IMR-90 (cell line): Measurements from ENCODE around the gene CRTAC1. TPM values are rescaled to one million over a fixed set of nuclear protein-coding genes. Genes with fewer than 3 reads are reported as not detected.

Experiments used
- ATAC-seq: fragments of 200-7000 bp; cut with Tn5 transposase; 2 replicates; pipeline ENCODE4 v1.9.1; 2020; ENCODE audit warnings: low read depth, mild to moderate bottlenecking, moderate library complexity
- BruUV-seq: library from RNA; stranded (reverse); fragments of 400-500 nt; replicated peaks from 2 replicates; lab custom pipeline; 2021; lab: Mats Ljungman, UMichigan
- CTCF ChIA-PET: fragments of 300-600 bp; formaldehyde crosslinking; extraction: SDS; loops from one replicate; lab custom pipeline; 2021; ENCODE audit warnings: antibody characterized with exemption; lab: Yijun Ruan, JAX
- POLR2A ChIA-PET: fragments of 300-600 bp; sonication (Branson Sonifier 250); formaldehyde crosslinking; loops from one replicate; lab custom pipeline; 2022; ENCODE audit warnings: antibody characterized with exemption; ENCODE audit not compliant: unreplicated experiment; lab: Charles Lee
- DNase-seq: peaks from one replicate; pipeline ENCODE4 v3.0.0; 2013
- H2AFZ ChIP-seq: replicated peaks from 2 replicates; pipeline ENCODE3; 2013; ENCODE audit warnings: low read length, mild to moderate bottlenecking; ENCODE audit not compliant: poor library complexity
- H2AK5ac ChIP-seq: 2 replicates; pipeline ENCODE4 v1.6.1; 2013; ENCODE audit warnings: low read depth, low read length, inconsistent platforms
- H2AK9ac ChIP-seq: replicated peaks from 2 replicates; pipeline ENCODE3; 2013; ENCODE audit warnings: mild to moderate bottlenecking, low read depth, low read length, moderate library complexity; ENCODE audit not compliant: poor library complexity
- H2BK120ac ChIP-seq: 2 replicates; pipeline ENCODE4 v1.6.1; 2013; ENCODE audit warnings: low read depth, low read length, inconsistent platforms
- H2BK15ac ChIP-seq: 3 replicates; pipeline ENCODE4 v1.6.1; 2013; ENCODE audit warnings: low read depth, low read length, inconsistent platforms
- H2BK20ac ChIP-seq: 2 replicates; pipeline ENCODE4 v1.6.1; 2013; ENCODE audit warnings: low read depth, mild to moderate bottlenecking, inconsistent platforms, low read length, moderate library complexity
- H2BK5ac ChIP-seq: 2 replicates; pipeline ENCODE4 v1.6.1; 2013; ENCODE audit warnings: mild to moderate bottlenecking, low read depth, low read length, inconsistent platforms; ENCODE audit not compliant: poor library complexity, severe bottlenecking
- H3K14ac ChIP-seq: replicated peaks from 2 replicates; pipeline ENCODE4 v1.6.1; 2013; ENCODE audit warnings: low read depth, low read length, inconsistent platforms
- H3K18ac ChIP-seq: 2 replicates; pipeline ENCODE4 v1.6.1; 2013; ENCODE audit warnings: low read depth, low read length, control low read depth
- H3K23ac ChIP-seq: 2 replicates; pipeline ENCODE4 v1.6.1; 2013; ENCODE audit warnings: low read depth, low read length, inconsistent platforms
- H3K27ac ChIP-seq: 2 replicates; pipeline ENCODE4 v1.5.1; 2013; ENCODE audit warnings: mild to moderate bottlenecking, control low read depth, low read length; ENCODE audit not compliant: insufficient read depth
- H3K27me3 ChIP-seq: 2 replicates; pipeline ENCODE4 v1.6.1; 2013; ENCODE audit warnings: low read length; ENCODE audit not compliant: control insufficient read depth, insufficient read depth
- H3K36me3 ChIP-seq: 2 replicates; pipeline ENCODE4 v1.6.1; 2013; ENCODE audit warnings: low read length, mixed read lengths; ENCODE audit not compliant: control insufficient read depth, insufficient read depth
- H3K4ac ChIP-seq: 2 replicates; pipeline ENCODE4 v1.6.1; 2013; ENCODE audit warnings: low read depth, low read length, inconsistent platforms
- H3K4me1 ChIP-seq: 2 replicates; pipeline ENCODE4 v1.6.1; 2013; ENCODE audit warnings: low read length, mixed read lengths; ENCODE audit not compliant: control insufficient read depth, insufficient read depth
- H3K4me2 ChIP-seq: 2 replicates; pipeline ENCODE4 v1.6.1; 2013; ENCODE audit warnings: low read depth, mild to moderate bottlenecking, control low read depth, low read length, moderate library complexity
- H3K4me3 ChIP-seq: 2 replicates; pipeline ENCODE4 v1.5.1; 2013; ENCODE audit warnings: low read depth, mild to moderate bottlenecking, control low read depth, low read length, moderate library complexity; ENCODE audit not compliant: insufficient read depth
- H3K56ac ChIP-seq: 2 replicates; pipeline ENCODE4 v1.6.1; 2013; ENCODE audit warnings: low read length, inconsistent platforms; ENCODE audit not compliant: insufficient read depth; ENCODE audit errors: extremely low read depth
- H3K79me1 ChIP-seq, 2 experiments: 2 replicates each; pipeline ENCODE4 v1.6.1; 2013; ENCODE audit warnings: low read length in 2 of 2, inconsistent platforms in 1 of 2, low read depth in 1 of 2
- H3K9ac ChIP-seq: 2 replicates; pipeline ENCODE4 v1.6.1; 2013; ENCODE audit warnings: low read depth, low read length, control low read depth
- H3K9me1 ChIP-seq: 2 replicates; pipeline ENCODE4 v1.6.1; 2013; ENCODE audit warnings: low read length, inconsistent platforms; ENCODE audit not compliant: insufficient read depth
- H3K9me3 ChIP-seq: 2 replicates; pipeline ENCODE4 v1.6.1; 2013; ENCODE audit warnings: low read length; ENCODE audit not compliant: control insufficient read depth, insufficient read depth
- H4K20me1 ChIP-seq: 2 replicates; pipeline ENCODE4 v1.6.1; 2013; ENCODE audit warnings: low read length, inconsistent platforms; ENCODE audit not compliant: insufficient read depth
- H4K5ac ChIP-seq: 2 replicates; pipeline ENCODE4 v1.6.1; 2013; ENCODE audit warnings: mild to moderate bottlenecking, low read depth, low read length, control low read depth
- H4K8ac ChIP-seq, 2 experiments: 2 replicates each; pipeline ENCODE4 v1.6.1; 2013; ENCODE audit warnings: low read depth in 2 of 2, low read length in 2 of 2, control low read depth in 1 of 2, inconsistent platforms in 1 of 2
- H4K91ac ChIP-seq: 2 replicates; pipeline ENCODE4 v1.6.1; 2013; ENCODE audit warnings: low read depth, low read length, inconsistent platforms; ENCODE audit not compliant: insufficient read depth
- MAFK ChIP-seq: IDR thresholded peaks from 2 replicates; pipeline ENCODE4 v1.6.1; 2012; ENCODE audit warnings: low read depth, low read length, improper control_type of control experiment
- MAZ ChIP-seq: IDR thresholded peaks from 2 replicates; pipeline ENCODE4 v1.6.1; 2012; ENCODE audit warnings: low read depth, mild to moderate bottlenecking, low read length, improper control_type of control experiment, moderate library complexity, borderline replicate concordance
- NFE2L2 ChIP-seq: fragments of 150-350 bp; IDR thresholded peaks from 2 replicates; pipeline ENCODE4 v1.6.1; 2016; ENCODE audit warnings: low read depth, mild to moderate bottlenecking, low read length
- POLR2A ChIP-seq: IDR thresholded peaks from 2 replicates; pipeline ENCODE4 v1.6.1; 2012; ENCODE audit warnings: mild to moderate bottlenecking, low read depth, low read length
- RFX5 ChIP-seq: IDR thresholded peaks from 2 replicates; pipeline ENCODE4 v1.8.0; 2012; ENCODE audit warnings: low read depth, mild to moderate bottlenecking, low read length, moderate library complexity
- SMC3 ChIP-seq: fragments of 150-350 bp; IDR thresholded peaks from 2 replicates; pipeline ENCODE4 v1.6.1; 2016; ENCODE audit warnings: low read depth, mild to moderate bottlenecking, antibody characterized with exemption, low read length, moderate library complexity
- WGBS, 2 experiments: methylation state at CpG; one replicate each; pipeline versions ENCODE4 v1.1.5 to v1.1.7; 2013; ENCODE audit warnings: missing lambda C conversion rate in 2 of 2; ENCODE audit not compliant: insufficient read length in 1 of 2; ENCODE audit errors: extremely low coverage in 2 of 2; 5-methylcytosine and 5-hydroxymethylcytosine counted together
- dilution Hi-C: fragments of 300-500 bp; cut with HindIII; formaldehyde crosslinking; loops from one replicate; pipeline ENCODE4 v1.14.3; 2018; ENCODE audit warnings: low sequenced_read_pairs; ENCODE audit not compliant: unreplicated experiment
- in situ Hi-C: fragments of 300-500 bp; cut with MboI; formaldehyde crosslinking; loops from 3 replicates; pipeline ENCODE4 v1.14.3; 2019; ENCODE audit warnings: low sequenced_read_pairs, inconsistent platforms, mixed read lengths
- intact Hi-C: fragments of 100-400 bp; cut with micrococcal nuclease; formaldehyde crosslinking; loops from 2 replicates; pipeline ENCODE4 v1.10.0; 2022
- polyA plus RNA-seq, 3 experiments: library from polyadenylated mRNA; depleted of rRNA; stranded (reverse); fragments of >200 nt; gene quantifications; 2 replicates each; pipeline ENCODE4 v1.2.3, GENCODE V29; 2012; ENCODE audit warnings: low replicate concordance in 1 of 3
- total RNA-seq: library from RNA; depleted of rRNA; stranded (reverse); fragments of >200 nt; gene quantifications from 2 replicates; pipeline ENCODE4 v1.2.3, GENCODE V29; 2012

CRTAC1 gene
- total and polyA plus RNA-seq, 2 of the 4 experiments (the other 2 are of a cell fraction), result not detected

DNA sequence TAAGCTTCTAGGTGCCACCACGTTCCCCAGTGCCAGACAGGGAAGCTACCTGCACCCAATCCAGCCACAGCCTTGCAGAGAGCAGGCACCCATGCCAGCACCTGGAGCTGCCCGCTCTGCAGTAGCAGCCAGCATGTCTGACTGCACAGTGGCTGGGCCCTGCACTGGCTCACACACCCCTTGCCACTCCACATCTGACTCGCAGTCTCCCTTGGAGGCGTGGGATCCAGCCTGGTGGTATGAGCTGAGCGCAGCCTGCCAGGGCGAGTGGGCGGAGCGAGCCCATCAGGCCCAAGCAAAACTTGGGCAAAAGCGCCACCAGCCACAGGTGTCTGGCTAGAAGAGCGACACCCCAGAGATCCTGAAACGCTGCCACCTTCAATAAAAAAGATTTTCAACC, 30.1 kb downstream of the CRTAC1 start:
- in situ Hi-C loops, result no loop called here
- ATAC-seq, result no peak

More for the DNA sequence above, 30.1 kb downstream of the CRTAC1 start:
- dilution Hi-C loops (no loop called here), intact Hi-C loops (no loop called here)
- Histone ChIP-seq H4K20me1 (no peaks in the 10 kb centered on the region), H2AFZ (no peak overlapping the region), H2BK15ac (no peak overlapping the region), H3K27me3 (no peaks in the 10 kb centered on the region), H3K4ac (no peak overlapping the region), H2AK9ac (no peak overlapping the region), H2BK5ac (no peak overlapping the region), H4K8ac (no peak overlapping the region), H3K18ac (no peak overlapping the region), H3K36me3 (no peaks in the 10 kb centered on the region), H3K23ac (no peak overlapping the region), H4K91ac (no peak overlapping the region), H2BK20ac (no peak overlapping the region), H2BK120ac (no peak overlapping the region), H3K9me3 (no peaks in the 10 kb centered on the region), H3K9ac (no peak overlapping the region), H3K9me1 (no peaks in the 10 kb centered on the region), H3K4me2 (no peak overlapping the region), H4K5ac (no peak overlapping the region), H2AK5ac (no peak overlapping the region), H3K27ac (no peak overlapping the region), H3K56ac (no peak overlapping the region), H3K4me3 (no peak overlapping the region), H3K79me1 (no peaks in the 10 kb centered on the region), H3K4me1 (no peaks in the 10 kb centered on the region), H3K14ac (no peak overlapping the region)
- POLR2A ChIA-PET, result no interaction called here
- CTCF ChIA-PET, result no interaction called here
- no TSS peak for BruUV-seq
- DNase-seq, result no peak
- TF ChIP-seq NFE2L2 (no peak), POLR2A (no peak), MAZ (no peak), SMC3 (no peak), RFX5 (no peak), MAFK (no peak)
- WGBS, 2 experiments, result 73% methylated on average over 4 of the region's 11 CpGs; no CpG with 5 or more reads in 1 of the 2 experiments
